Stimulated activated naive CD8-positive, alpha-beta T cell treated with anti-CD3 and anti-CD28 coated beads, Interleukin-15, Interleukin-2, amounts not matched to agents 100 ng/mL and 50 ng/mL, for 24 hours (primary cell): ENCODE measurements around the gene CENPP.

Experiments
- H3K27ac Mint-ChIP-seq: one replicate; pipeline ENCODE4 v1.8.0; 2021; ENCODE audit warnings: mild to moderate bottlenecking, mixed read lengths
- H3K27me3 Mint-ChIP-seq: one replicate; pipeline ENCODE4 v1.8.0; 2021; ENCODE audit warnings: mixed read lengths
- H3K36me3 Mint-ChIP-seq: one replicate; pipeline ENCODE4 v1.8.0; 2021; ENCODE audit warnings: low read depth, mixed read lengths
- H3K4me1 Mint-ChIP-seq: one replicate; pipeline ENCODE4 v1.8.0; 2021; ENCODE audit warnings: low read depth, mixed read lengths
- H3K4me3 Mint-ChIP-seq: one replicate; pipeline ENCODE4 v1.8.0; 2021; ENCODE audit warnings: mild to moderate bottlenecking, mixed read lengths
- H3K9me3 Mint-ChIP-seq: one replicate; pipeline ENCODE4 v1.8.0; 2021; ENCODE audit warnings: mixed read lengths

CENPP gene

DNA sequence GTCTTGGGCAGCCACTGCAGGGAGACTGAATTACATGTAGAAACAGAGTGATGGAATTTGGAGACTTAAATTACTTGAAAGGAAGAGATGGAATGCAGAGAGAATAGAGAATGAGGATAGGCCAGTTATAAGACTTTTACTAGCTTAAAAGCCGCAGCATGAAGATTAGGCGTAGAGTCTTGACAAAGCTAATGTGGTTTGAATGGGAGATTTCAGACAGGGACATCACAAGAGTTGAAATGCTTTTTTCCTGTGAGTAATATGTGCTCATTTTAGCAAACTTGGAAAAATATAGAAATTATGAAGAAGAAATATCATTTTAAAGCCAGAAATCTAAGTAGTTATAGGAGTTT, 7.5 kb downstream of the CENPP start:
- Mint-ChIP-seq H3K9me3 (no peaks in the 10 kb centered on the region), H3K4me1 (peaks cover 3% of the 10 kb centered on the region), H3K4me3 (no peak overlapping the region), H3K36me3 (peaks cover 49% of the 10 kb centered on the region), H3K27ac (no peak overlapping the region), H3K27me3 (no peaks in the 10 kb centered on the region)

DNA sequence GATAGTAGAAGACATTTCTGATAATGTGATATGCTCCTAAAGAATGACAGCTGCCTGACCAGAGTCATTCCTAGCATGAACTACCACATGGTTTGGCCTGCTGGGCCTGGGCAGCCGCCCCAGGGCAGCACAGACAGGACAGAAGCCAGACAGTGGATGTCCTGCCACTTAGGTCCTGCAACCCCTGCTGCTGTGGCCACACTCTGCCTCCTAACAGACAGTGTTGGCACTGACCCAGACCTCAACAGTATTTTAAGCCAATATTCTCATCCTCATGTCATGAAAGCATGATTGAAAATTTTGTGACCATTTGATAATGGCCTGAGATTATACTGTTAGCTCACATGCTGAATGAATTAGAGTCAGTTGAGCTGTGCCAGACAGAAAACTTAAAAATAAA, 15.8 kb downstream of the CENPP start:
- H3K27me3 Mint-ChIP-seq, result no peaks in the 10 kb centered on the region
- no peak overlapping the region for H3K4me3 Mint-ChIP-seq
- peaks cover 46% of the 10 kb centered on the region for H3K36me3 Mint-ChIP-seq
- H3K4me1 Mint-ChIP-seq, result no peaks in the 10 kb centered on the region
- H3K27ac Mint-ChIP-seq, result no peak overlapping the region
- H3K9me3 Mint-ChIP-seq, result no peaks in the 10 kb centered on the region

GRCh38 chr9:92342825-92343488, 17.2 kb downstream of the CENPP start:
- H3K27ac Mint-ChIP-seq, result no peak overlapping the region
- no peak overlapping the region for H3K4me3 Mint-ChIP-seq
- H3K27me3 Mint-ChIP-seq, result no peaks in the 10 kb centered on the region
- no peaks in the 10 kb centered on the region for H3K4me1 Mint-ChIP-seq
- peaks cover 47% of the 10 kb centered on the region for H3K36me3 Mint-ChIP-seq
- H3K9me3 Mint-ChIP-seq, result no peaks in the 10 kb centered on the region

GRCh38 chr9:92345582-92345981, 19.8 kb downstream of the CENPP start:
- no peaks in the 10 kb centered on the region for H3K27me3 Mint-ChIP-seq
- peaks cover under 1% of the 10 kb centered on the region for H3K4me1 Mint-ChIP-seq
- peaks cover 42% of the 10 kb centered on the region for H3K36me3 Mint-ChIP-seq
- H3K9me3 Mint-ChIP-seq, result no peaks in the 10 kb centered on the region
- H3K4me3 Mint-ChIP-seq, result no peak overlapping the region
- no peak overlapping the region for H3K27ac Mint-ChIP-seq

DNA sequence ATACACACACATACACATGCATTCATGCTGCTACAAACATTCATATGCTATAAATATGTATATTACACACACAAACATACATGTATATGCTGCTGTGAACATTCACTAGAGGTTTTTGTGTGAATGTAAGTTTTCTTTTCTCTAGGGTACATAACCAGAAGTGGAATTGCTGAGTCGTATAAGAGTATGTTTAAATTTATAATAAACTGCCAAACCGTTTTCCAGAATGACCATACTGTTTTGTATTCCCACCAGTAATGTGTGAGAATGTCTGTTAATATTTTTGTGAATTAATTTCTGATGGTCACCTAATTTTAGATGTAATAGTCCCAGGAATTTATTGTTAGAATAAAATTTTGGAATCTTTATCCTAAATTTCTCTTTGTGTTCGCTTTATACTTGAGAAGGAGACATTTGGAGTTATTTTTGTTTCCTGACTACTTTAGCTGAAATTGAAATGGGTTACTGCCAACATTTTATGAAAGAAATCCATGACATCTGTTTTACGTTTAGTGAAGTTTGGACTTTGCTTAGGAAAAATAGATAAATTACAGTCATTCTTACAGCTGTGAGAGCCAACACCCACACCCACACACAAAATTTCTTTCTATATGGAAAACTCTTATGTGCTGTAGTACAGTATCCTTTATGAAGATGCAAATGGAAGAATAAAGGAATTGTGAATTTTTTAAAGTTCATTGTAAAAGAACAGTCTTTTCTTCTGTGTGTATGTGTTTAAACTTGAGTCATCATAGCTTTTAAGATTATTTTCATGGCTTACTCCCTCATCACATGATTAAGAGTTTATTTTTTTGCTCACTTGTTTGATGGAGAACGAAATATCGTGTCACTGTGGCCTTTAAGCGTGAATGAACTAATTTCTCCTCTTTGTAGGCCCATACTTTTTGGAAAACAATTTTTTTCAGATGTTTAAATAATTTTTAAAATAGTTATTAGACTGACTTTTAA, 24.3 kb downstream of the CENPP start:
- H3K27ac Mint-ChIP-seq, result no peak overlapping the region
- no peaks in the 10 kb centered on the region for H3K27me3 Mint-ChIP-seq
- no peak overlapping the region for H3K4me3 Mint-ChIP-seq
- peaks cover 56% of the 10 kb centered on the region for H3K36me3 Mint-ChIP-seq
- peaks cover 13% of the 10 kb centered on the region for H3K4me1 Mint-ChIP-seq
- H3K9me3 Mint-ChIP-seq, result peaks cover 11% of the 10 kb centered on the region

DNA sequence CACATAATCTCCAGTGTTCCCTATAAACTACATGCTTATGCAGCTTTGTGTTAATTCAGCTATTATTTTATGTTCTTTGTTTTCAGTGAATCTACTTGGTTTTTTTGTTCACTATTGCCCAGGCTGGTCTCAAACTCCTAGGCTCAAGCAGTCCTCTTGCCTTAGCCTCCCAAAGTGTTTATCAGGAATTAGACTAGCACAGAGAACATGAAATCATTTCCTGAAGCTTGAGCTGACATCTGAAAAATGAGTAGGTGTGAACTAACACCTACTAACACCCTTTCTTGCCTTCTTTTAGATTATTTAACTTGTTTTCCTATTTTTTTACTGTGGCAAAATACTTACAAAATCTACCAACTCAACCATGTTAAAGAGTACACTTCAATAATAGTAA, 25.0 kb downstream of the CENPP start:
- Mint-ChIP-seq H3K4me3 (no peak overlapping the region), H3K27ac (no peak overlapping the region), H3K36me3 (peaks cover 60% of the 10 kb centered on the region), H3K4me1 (peaks cover 13% of the 10 kb centered on the region), H3K27me3 (no peaks in the 10 kb centered on the region), H3K9me3 (peaks cover 11% of the 10 kb centered on the region)

DNA sequence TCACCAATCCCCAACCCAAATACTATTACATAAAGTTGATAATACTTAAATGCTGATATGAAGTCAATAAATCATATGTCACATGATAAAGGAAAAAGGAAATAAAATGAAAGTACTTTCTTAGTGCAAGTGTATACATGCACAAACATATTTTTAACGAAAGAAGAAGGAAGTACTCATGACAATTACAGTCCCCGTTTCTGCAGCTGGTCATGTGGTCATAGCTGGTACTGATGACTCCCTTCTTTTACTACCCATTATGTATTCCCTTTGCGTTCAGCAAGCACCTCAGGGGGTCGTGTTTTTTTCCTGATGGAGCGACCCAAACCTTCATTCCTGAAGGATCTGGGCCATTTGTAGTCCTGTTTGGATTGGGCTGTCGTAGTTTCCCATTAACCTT, 27.3 kb downstream of the CENPP start:
- Mint-ChIP-seq H3K9me3 (peaks cover 23% of the 10 kb centered on the region), H3K4me1 (peaks cover 13% of the 10 kb centered on the region), H3K4me3 (no peak overlapping the region), H3K27ac (no peak overlapping the region), H3K36me3 (peaks cover 64% of the 10 kb centered on the region), H3K27me3 (no peaks in the 10 kb centered on the region)

- no peak overlapping the region for H3K27ac Mint-ChIP-seq
- H3K4me1 Mint-ChIP-seq, result no peaks in the 10 kb centered on the region
- peaks cover 41% of the 10 kb centered on the region for H3K36me3 Mint-ChIP-seq
- no peaks in the 10 kb centered on the region for H3K27me3 Mint-ChIP-seq
- peaks cover 18% of the 10 kb centered on the region for H3K9me3 Mint-ChIP-seq
- H3K4me3 Mint-ChIP-seq, result no peak overlapping the region
These were observed 33.7 kb downstream of the CENPP start for GRCh38 chr9:92359394-92359995.

GRCh38 chr9:92360083-92360482, 34.3 kb downstream of the CENPP start:
- peaks cover 43% of the 10 kb centered on the region for H3K36me3 Mint-ChIP-seq
- H3K27me3 Mint-ChIP-seq, result no peaks in the 10 kb centered on the region
- H3K27ac Mint-ChIP-seq, result no peak overlapping the region
- no peaks in the 10 kb centered on the region for H3K4me1 Mint-ChIP-seq
- H3K4me3 Mint-ChIP-seq, result no peak overlapping the region
- peaks cover 18% of the 10 kb centered on the region for H3K9me3 Mint-ChIP-seq

DNA sequence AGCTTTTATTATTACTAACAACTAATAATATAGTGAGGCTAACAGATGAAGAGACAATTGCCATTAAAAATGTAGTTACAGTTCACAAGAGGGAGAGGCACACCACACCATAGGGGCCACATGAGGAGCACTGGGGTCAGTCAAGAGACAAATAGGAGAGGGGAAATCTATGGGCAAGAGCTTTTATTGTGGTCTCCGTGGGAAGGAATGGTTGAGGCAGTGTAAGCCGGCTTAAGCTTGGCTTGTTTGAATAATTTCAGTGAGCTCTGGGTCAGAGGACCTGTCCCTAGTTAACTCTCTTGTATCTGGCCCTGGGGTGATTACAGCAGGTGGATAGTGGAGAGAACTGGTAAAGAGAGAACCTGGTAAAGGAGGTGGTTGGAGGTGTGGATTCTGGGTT, 43.3 kb downstream of the CENPP start:
- Mint-ChIP-seq H3K27ac (no peak overlapping the region), H3K27me3 (no peaks in the 10 kb centered on the region), H3K4me3 (no peak overlapping the region), H3K36me3 (peaks cover 47% of the 10 kb centered on the region), H3K9me3 (peaks cover 13% of the 10 kb centered on the region), H3K4me1 (no peaks in the 10 kb centered on the region)

GRCh38 chr9:92373167-92373566, 47.4 kb downstream of the CENPP start:
- no peak overlapping the region for H3K4me3 Mint-ChIP-seq
- H3K27ac Mint-ChIP-seq, result no peak overlapping the region

DNA sequence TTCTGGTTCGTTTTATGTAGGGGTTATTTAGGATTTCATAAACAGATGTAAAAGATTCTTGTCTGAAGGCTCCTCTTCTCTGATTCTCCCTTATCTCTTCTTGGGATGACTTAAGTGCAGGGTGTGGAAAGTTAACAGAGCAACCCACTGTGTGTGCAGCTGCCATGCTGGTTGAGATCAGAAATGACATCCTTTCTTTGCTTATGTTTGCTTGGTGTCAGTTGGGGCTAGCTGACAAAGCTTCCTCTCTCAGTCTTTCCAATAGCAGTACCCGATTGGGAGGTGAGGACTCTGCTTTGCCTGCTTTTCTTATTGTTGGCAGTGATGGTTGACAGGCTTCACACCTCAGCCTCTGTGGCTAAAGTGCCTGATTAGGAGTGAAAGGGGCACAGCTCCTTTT, 52.1 kb downstream of the CENPP start:
- H3K4me3 Mint-ChIP-seq, result no peak overlapping the region
- no peak overlapping the region for H3K27ac Mint-ChIP-seq
- H3K27me3 Mint-ChIP-seq, result no peaks in the 10 kb centered on the region
- H3K9me3 Mint-ChIP-seq, result peaks cover 19% of the 10 kb centered on the region
- H3K36me3 Mint-ChIP-seq, result peaks cover 48% of the 10 kb centered on the region
- H3K4me1 Mint-ChIP-seq, result peaks cover 8% of the 10 kb centered on the region

More at GRCh38 chr9:92373167-92373566, 47.4 kb downstream of the CENPP start:
- Mint-ChIP-seq H3K4me1 (no peaks in the 10 kb centered on the region), H3K36me3 (peaks cover 54% of the 10 kb centered on the region), H3K27me3 (no peaks in the 10 kb centered on the region), H3K9me3 (peaks cover 31% of the 10 kb centered on the region)

GRCh38 chr9:92378865-92379560, 53.3 kb downstream of the CENPP start:
- Mint-ChIP-seq H3K36me3 (peaks cover 45% of the 10 kb centered on the region), H3K27ac (no peak overlapping the region), H3K27me3 (no peaks in the 10 kb centered on the region), H3K4me1 (peaks cover 8% of the 10 kb centered on the region), H3K9me3 (peaks cover 18% of the 10 kb centered on the region), H3K4me3 (no peak overlapping the region)

DNA sequence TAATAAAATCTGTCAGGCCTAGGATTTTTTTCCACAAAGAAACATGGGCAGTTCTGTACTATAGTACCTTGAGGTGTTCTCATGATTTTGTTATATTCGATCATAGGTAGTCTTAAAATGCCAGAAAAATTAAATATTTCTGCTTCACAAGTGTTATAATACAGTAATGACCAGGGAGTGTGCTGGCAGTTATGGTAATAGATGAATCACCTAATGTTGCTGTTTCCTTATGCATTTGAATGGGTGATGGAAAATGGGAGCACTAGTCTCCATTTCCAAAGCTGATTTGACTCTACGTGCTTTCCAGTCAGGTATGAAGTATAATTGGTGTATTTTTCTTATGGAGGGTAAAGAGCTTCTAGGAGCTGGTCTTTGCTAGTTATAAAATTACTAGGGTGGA, 54.9 kb downstream of the CENPP start:
- peaks cover 8% of the 10 kb centered on the region for H3K4me1 Mint-ChIP-seq
- H3K27ac Mint-ChIP-seq, result no peak overlapping the region
- no peaks in the 10 kb centered on the region for H3K27me3 Mint-ChIP-seq
- no peak overlapping the region for H3K4me3 Mint-ChIP-seq
- peaks cover 32% of the 10 kb centered on the region for H3K36me3 Mint-ChIP-seq
- peaks cover 8% of the 10 kb centered on the region for H3K9me3 Mint-ChIP-seq

DNA sequence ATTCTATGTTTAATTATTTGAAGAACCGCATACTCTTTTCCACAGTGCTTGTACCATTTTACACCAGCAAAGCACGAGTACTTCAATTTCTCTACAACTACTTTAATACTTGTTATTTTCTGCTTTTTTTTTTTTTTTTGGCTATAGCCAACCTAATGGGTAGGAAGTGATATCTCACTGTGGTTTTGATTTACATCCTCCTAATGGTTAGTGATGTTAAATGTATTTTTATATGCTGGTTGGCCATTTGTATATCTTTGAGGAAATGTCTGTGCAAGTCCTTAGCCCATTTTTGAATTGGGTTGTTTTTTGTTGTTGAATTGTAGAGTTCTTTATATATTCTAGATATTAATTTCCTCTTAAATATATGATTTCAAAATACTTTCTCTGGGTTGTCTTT, 56.0 kb downstream of the CENPP start:
- no peak overlapping the region for H3K4me3 Mint-ChIP-seq
- H3K27ac Mint-ChIP-seq, result no peak overlapping the region
- H3K27me3 Mint-ChIP-seq, result no peaks in the 10 kb centered on the region
- H3K9me3 Mint-ChIP-seq, result no peaks in the 10 kb centered on the region
- H3K4me1 Mint-ChIP-seq, result peaks cover 12% of the 10 kb centered on the region
- H3K36me3 Mint-ChIP-seq, result peaks cover 22% of the 10 kb centered on the region
